NB4 (cell line): ENCODE data around the gene DDI1.

Source experiments
- CTCF ChIP-seq: IDR thresholded peaks from one replicate; pipeline ENCODE4 v1.5.1; 2012; ENCODE audit warnings: low read depth, low read length
- POLR2A ChIP-seq: IDR thresholded peaks from 2 replicates; pipeline ENCODE4 v1.6.1; 2011; ENCODE audit warnings: mild to moderate bottlenecking; ENCODE audit not compliant: insufficient read length; ENCODE audit errors: extremely low read depth

DNA sequence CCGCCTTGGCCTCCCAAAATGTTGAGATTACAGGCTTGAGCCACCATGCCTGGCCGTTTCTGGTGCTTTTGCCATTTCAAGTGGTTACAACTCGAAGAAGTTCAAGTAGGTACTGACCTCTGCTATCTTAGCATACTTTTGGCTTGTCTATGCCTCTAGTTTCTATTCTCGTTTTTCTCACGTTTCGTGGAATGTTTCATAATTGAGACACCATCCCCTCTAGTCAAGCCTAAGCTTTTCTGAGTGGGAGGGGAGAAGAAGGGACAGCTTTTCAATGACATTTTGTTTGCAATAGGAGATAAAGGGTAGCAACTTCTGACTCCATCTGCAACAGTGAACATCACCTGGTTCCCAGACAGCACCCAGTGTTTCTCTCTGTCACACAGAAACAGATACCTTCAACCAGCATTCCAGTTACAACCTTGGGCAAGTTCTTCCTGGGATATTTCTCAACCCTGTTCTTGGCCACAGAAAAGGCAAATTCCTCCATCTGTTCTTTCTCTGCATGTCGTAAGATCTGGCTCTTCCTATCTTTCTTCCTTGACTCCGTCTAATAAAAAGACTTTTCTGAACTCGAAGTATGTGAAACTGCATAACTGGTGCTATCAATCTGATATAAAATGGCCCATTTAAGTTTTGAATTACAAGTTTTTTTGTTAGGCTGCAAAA lies 25.5 kb downstream of the DDI1 start:
- TF ChIP-seq POLR2A (no peak), CTCF (no peak)
